K562 (cell line): Measurements from ENCODE around the gene GCNA. TPM values are rescaled to one million over a fixed set of nuclear protein-coding genes. Genes with fewer than 3 reads are reported as not detected.

Source experiments
- BRD9 ChIP-seq: fragments of 450-650 bp; IDR thresholded peaks from 2 replicates; pipeline ENCODE4 v1.6.1; 2018; ENCODE audit warnings: low read depth; ENCODE audit not compliant: partially characterized antibody
- ESRRA ChIP-seq: fragments of 450-650 bp; IDR thresholded peaks from 2 replicates; pipeline ENCODE4 v1.6.1; 2014; ENCODE audit warnings: low read depth, mild to moderate bottlenecking, moderate library complexity, borderline replicate concordance
- FOXA3 ChIP-seq, 2 experiments: fragments of 450-650 bp in 1 of 2; sonication (generic) in 1 of 2; formaldehyde crosslinking; IDR thresholded peaks in 1 of 2; conservative IDR thresholded peaks in 1 of 2; 2 replicates each; pipeline versions ENCODE4 v1.4.0 to v1.8.0; 2020 to 2022; ENCODE audit warnings: mild to moderate bottlenecking in 2 of 2, missing genetic modification reagents in 1 of 2
- FOXK1 ChIP-seq: sonication (generic); formaldehyde crosslinking; IDR thresholded peaks from 2 replicates; pipeline ENCODE4 v1.8.0; 2022; ENCODE audit warnings: missing genetic modification reagents, mild to moderate bottlenecking, borderline replicate concordance
- FOXK2 ChIP-seq, 2 experiments: fragments of 450-650 bp; IDR thresholded peaks in 1 of 2; conservative IDR thresholded peaks in 1 of 2; 2 replicates each; pipeline ENCODE4 v1.6.1; 2016; ENCODE audit warnings: low read depth in 2 of 2, mild to moderate bottlenecking in 1 of 2
- HNRNPH1 ChIP-seq: fragments of 200-400 bp; formaldehyde crosslinking; optimal IDR thresholded peaks from 2 replicates; pipeline ENCODE3; 2017; ENCODE audit warnings: low read depth, mild to moderate bottlenecking, low read length, moderate library complexity
- KLF1 ChIP-seq: fragments of 450-650 bp; IDR thresholded peaks from 2 replicates; pipeline ENCODE4 v1.6.1; 2016; ENCODE audit warnings: missing genetic modification characterization, missing compliant biosample characterization
- MAFK ChIP-seq: IDR thresholded peaks from 2 replicates; pipeline ENCODE4 v1.6.1; 2011; ENCODE audit warnings: low read length, improper control_type of control experiment
- NCOA1 ChIP-seq: fragments of 450-650 bp; IDR thresholded peaks from 2 replicates; pipeline ENCODE4 v1.6.1; 2016; ENCODE audit warnings: low read depth
- PHF8 ChIP-seq: fragments of 200-600 bp; sonication (generic); IDR thresholded peaks from 2 replicates; pipeline ENCODE4 v1.6.1; 2012; ENCODE audit warnings: mixed run types, mild to moderate bottlenecking, inconsistent platforms, low read length, moderate library complexity, borderline replicate concordance
- POLR2G ChIP-seq: fragments of 200-400 bp; formaldehyde crosslinking; IDR thresholded peaks from 2 replicates; pipeline ENCODE4 v1.6.1; 2017; ENCODE audit warnings: low read depth, mild to moderate bottlenecking, antibody characterized with exemption, low read length, moderate library complexity
- PTRF ChIP-seq: fragments of 450-650 bp; IDR thresholded peaks from 2 replicates; pipeline ENCODE4 v1.6.1; 2016; ENCODE audit warnings: mild to moderate bottlenecking, missing genetic modification characterization, missing compliant biosample characterization
- SIN3B ChIP-seq: fragments of 450-650 bp; IDR thresholded peaks from 2 replicates; pipeline ENCODE4 v1.6.1; 2017; ENCODE audit warnings: low read depth, mild to moderate bottlenecking, moderate library complexity
- SLC30A9 ChIP-seq: fragments of 250-450 bp; sonication (Bioruptor Pico); IDR thresholded peaks from 2 replicates; pipeline ENCODE4 v1.8.0; 2022; ENCODE audit warnings: mild to moderate bottlenecking, moderate library complexity
- ZNF586 ChIP-seq: fragments of 450-650 bp; formaldehyde crosslinking; conservative IDR thresholded peaks from 2 replicates; pipeline ENCODE4 v1.4.0; 2020; ENCODE audit warnings: mild to moderate bottlenecking, moderate library complexity
- ZNF589 ChIP-seq: fragments of 200-800 bp; sonication (Bioruptor generic); IDR thresholded peaks from 2 replicates; pipeline ENCODE4 v1.6.1; 2016; ENCODE audit warnings: low read depth, missing genetic modification characterization, missing compliant biosample characterization
- polyA plus RNA-seq, 8 experiments: library from polyadenylated mRNA; depleted of rRNA in 4 of 8; stranded (reverse) in 5 of 8; unstranded in 3 of 8; fragments of >200 nt; fragmentation: Nextera tagmentation in 2 of 8; fragmentation: Illumina TruSeq in 1 of 8; extraction: Ambion mirVana in 2 of 8; extraction: Trizol in 1 of 8; gene quantifications; 2 replicates each; pipeline versions ENCODE4 v1.2.1 to v1.2.3, GENCODE V29; 2011 to 2014; ENCODE audit warnings: inconsistent platforms in 1 of 8, missing spikeins in 1 of 8
- total RNA-seq, 7 experiments: library from RNA; depleted of rRNA in 6 of 7; stranded (reverse); fragments of >200 nt in 6 of 7; fragmentation: Illumina TruSeq in 2 of 7; extraction: Trizol in 2 of 7; gene quantifications; 2 replicates each; pipeline versions ENCODE4 v1.2.1 to v1.2.3, GENCODE V29; 2011 to 2021; ENCODE audit warnings: low replicate concordance in 1 of 7
- TF ChIP-seq, protein P1 (sequence below): IDR thresholded peaks from 2 replicates; pipeline ENCODE4 v1.6.1; 2016; ENCODE audit warnings: missing genetic modification characterization, missing compliant biosample characterization
- TF ChIP-seq, protein P2 (sequence below): sonication (generic); formaldehyde crosslinking; IDR thresholded peaks from 2 replicates; pipeline ENCODE4 v1.9.0; 2022; ENCODE audit warnings: mild to moderate bottlenecking, missing genetic modification reagents
- TF ChIP-seq, protein P3 (sequence below): IDR thresholded peaks from 3 replicates; pipeline ENCODE4 v1.6.1; 2011; ENCODE audit warnings: borderline replicate concordance, mild to moderate bottlenecking, moderate library complexity; ENCODE audit not compliant: insufficient read length; ENCODE audit errors: extremely low read depth
- TF ChIP-seq, protein P4 (sequence below): IDR thresholded peaks from 2 replicates; pipeline ENCODE4 v1.6.1; 2014; ENCODE audit warnings: antibody characterized with exemption

The GCNA gene
- total and polyA plus RNA-seq, 9 of the 15 experiments (the other 6 are each of a cell fraction or from before 2014, with no cell fraction given) = 0.27 to 1.5 (median 0.86) TPM

DNA sequence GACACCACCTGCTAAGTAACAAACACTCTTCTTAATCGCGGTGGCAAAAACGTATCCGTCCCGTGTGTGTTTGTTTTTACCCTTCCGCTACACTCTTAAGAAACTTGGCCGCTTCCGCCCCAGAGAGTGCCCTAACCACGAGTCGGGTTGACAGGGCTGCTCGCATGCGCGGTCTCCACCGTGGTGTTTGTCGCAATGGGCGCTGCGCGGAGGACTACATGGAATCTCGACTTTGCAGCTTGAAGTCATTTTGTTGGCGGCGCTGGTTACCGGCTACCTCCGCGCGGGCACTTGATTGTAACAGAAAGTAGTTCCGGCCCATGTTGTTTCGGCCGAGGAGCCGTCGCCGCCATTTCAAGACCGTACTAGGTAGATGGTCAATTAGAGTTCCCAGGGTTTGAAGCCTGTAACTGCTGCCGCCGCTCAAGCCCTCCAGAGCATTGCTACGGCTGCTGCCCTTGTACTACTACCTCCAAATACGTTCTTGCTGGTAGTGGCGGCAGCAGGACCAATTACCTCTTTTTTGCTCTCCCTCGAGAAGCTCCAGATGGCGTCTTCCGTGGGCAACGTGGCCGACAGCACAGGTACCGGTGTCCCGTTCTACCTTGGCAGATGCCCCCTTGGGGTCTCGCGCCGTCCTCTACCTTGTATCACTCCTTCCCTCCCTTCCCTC lies 45.3 kb upstream of the GCNA start, which contains the start of gene OGT (continued):
- TF ChIP-seq ESRRA = peak; percentile 81; the same call in 1 of the 2 replicates
- TF ChIP-seq PTRF = no peak
- TF ChIP-seq ZNF586 = no peak
- peak; percentile 83; the same call in 1 of the 2 replicates for TF ChIP-seq PHF8
- no peak for TF ChIP-seq ZNF589 (CRISPR knock-in tag)
- TF ChIP-seq, protein P1, sequence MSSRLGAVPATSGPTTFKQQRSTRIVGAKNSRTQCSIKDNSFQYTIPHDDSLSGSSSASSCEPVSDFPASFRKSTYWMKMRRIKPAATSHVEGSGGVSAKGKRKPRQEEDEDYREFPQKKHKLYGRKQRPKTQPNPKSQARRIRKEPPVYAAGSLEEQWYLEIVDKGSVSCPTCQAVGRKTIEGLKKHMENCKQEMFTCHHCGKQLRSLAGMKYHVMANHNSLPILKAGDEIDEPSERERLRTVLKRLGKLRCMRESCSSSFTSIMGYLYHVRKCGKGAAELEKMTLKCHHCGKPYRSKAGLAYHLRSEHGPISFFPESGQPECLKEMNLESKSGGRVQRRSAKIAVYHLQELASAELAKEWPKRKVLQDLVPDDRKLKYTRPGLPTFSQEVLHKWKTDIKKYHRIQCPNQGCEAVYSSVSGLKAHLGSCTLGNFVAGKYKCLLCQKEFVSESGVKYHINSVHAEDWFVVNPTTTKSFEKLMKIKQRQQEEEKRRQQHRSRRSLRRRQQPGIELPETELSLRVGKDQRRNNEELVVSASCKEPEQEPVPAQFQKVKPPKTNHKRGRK = no peak
- TF ChIP-seq HNRNPH1 = no peak
- TF ChIP-seq POLR2G = peak; percentile 90
- TF ChIP-seq, protein P2, sequence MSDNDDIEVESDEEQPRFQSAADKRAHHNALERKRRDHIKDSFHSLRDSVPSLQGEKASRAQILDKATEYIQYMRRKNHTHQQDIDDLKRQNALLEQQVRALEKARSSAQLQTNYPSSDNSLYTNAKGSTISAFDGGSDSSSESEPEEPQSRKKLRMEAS (CRISPR knock-in tag) = peak; percentile 86
- no peak for TF ChIP-seq FOXA3 (CRISPR knock-in tag; conservative IDR thresholded peaks at IDR 0.05 in 1 of 2, IDR thresholded peaks at IDR 0.05 in 1 of 2)
- TF ChIP-seq KLF1 (tag) = no peak
- TF ChIP-seq BRD9 = peak; percentile 45
- TF ChIP-seq, protein P3, sequence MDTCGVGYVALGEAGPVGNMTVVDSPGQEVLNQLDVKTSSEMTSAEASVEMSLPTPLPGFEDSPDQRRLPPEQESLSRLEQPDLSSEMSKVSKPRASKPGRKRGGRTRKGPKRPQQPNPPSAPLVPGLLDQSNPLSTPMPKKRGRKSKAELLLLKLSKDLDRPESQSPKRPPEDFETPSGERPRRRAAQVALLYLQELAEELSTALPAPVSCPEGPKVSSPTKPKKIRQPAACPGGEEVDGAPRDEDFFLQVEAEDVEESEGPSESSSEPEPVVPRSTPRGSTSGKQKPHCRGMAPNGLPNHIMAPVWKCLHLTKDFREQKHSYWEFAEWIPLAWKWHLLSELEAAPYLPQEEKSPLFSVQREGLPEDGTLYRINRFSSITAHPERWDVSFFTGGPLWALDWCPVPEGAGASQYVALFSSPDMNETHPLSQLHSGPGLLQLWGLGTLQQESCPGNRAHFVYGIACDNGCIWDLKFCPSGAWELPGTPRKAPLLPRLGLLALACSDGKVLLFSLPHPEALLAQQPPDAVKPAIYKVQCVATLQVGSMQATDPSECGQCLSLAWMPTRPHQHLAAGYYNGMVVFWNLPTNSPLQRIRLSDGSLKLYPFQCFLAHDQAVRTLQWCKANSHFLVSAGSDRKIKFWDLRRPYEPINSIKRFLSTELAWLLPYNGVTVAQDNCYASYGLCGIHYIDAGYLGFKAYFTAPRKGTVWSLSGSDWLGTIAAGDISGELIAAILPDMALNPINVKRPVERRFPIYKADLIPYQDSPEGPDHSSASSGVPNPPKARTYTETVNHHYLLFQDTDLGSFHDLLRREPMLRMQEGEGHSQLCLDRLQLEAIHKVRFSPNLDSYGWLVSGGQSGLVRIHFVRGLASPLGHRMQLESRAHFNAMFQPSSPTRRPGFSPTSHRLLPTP = no peak
- TF ChIP-seq FOXK1 (CRISPR knock-in tag) = peak; percentile 48; the same call in 1 of the 2 replicates
- TF ChIP-seq SIN3B = no peak
- no peak for TF ChIP-seq SLC30A9
- peak; percentile 35; the same call in 1 of the 2 replicates for TF ChIP-seq MAFK
- 0 out of 2 replicates have a peak, but pooled peaks have one; percentile 34 for TF ChIP-seq NCOA1
- TF ChIP-seq FOXK2 (conservative IDR thresholded peaks at IDR 0.05 in 1 of 2, IDR thresholded peaks at IDR 0.05 in 1 of 2; ENCODE audit: low read depth in 2 of 2) = peak; percentile 87 to 88
- TF ChIP-seq, protein P4, sequence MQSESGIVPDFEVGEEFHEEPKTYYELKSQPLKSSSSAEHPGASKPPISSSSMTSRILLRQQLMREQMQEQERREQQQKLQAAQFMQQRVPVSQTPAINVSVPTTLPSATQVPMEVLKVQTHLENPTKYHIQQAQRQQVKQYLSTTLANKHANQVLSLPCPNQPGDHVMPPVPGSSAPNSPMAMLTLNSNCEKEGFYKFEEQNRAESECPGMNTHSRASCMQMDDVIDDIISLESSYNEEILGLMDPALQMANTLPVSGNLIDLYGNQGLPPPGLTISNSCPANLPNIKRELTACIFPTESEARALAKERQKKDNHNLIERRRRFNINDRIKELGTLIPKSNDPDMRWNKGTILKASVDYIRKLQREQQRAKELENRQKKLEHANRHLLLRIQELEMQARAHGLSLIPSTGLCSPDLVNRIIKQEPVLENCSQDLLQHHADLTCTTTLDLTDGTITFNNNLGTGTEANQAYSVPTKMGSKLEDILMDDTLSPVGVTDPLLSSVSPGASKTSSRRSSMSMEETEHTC = no peak
